PC-3 (cell line): ENCODE data around the gene ADAP2. TPM values are rescaled to one million over a fixed set of nuclear protein-coding genes. Genes with fewer than 3 reads are reported as not detected.
"Not testable (repeated sequence)": the region's sequence is repeated elsewhere in the genome, so short reads cannot be mapped to it uniquely, and the experiment has no call there.

Experiments used
- ATAC-seq: fragments of 200-7000 bp; cut with Tn5 transposase; 2 replicates; pipeline ENCODE4 v1.9.1; 2020; ENCODE audit warnings: mild to moderate bottlenecking, moderate library complexity
- BruUV-seq: library from RNA; stranded (reverse); fragments of 400-500 nt; replicated peaks from 2 replicates; lab custom pipeline; 2021; lab: Mats Ljungman, UMichigan
- CTCF ChIA-PET: fragments of 300-600 bp; sonication (Branson Sonifier 250); formaldehyde crosslinking; loops from one replicate; lab custom pipeline; 2022; ENCODE audit warnings: antibody characterized with exemption; lab: Charles Lee
- POLR2A ChIA-PET: fragments of 300-600 bp; sonication (Branson Sonifier 250); formaldehyde crosslinking; loops from one replicate; lab custom pipeline; 2022; ENCODE audit warnings: antibody characterized with exemption; ENCODE audit not compliant: unreplicated experiment; lab: Charles Lee
- DNase-seq: peaks from one replicate; pipeline ENCODE4 v3.0.0-alpha.2; 2015
- H2AFZ ChIP-seq: fragments of 300-600 bp; sonication (generic); 2 replicates; pipeline ENCODE4 v1.6.0; 2016; ENCODE audit warnings: antibody characterized with exemption, low read length
- H3F3A ChIP-seq: fragments of 300-600 bp; sonication (generic); one replicate; pipeline ENCODE4 v1.6.0; 2017; ENCODE audit warnings: antibody characterized with exemption, low read length, control low read depth, mild to moderate bottlenecking; ENCODE audit not compliant: unreplicated experiment
- H3K27ac ChIP-seq: fragments of 300-600 bp; sonication (generic); 2 replicates; pipeline ENCODE4 v1.5.1; 2016; ENCODE audit warnings: mild to moderate bottlenecking, low read length
- H3K27me3 ChIP-seq: fragments of 300-600 bp; sonication (generic); 2 replicates; pipeline ENCODE4 v1.6.1; 2016; ENCODE audit warnings: low read length, mixed read lengths
- H3K36me3 ChIP-seq: fragments of 300-600 bp; sonication (generic); 2 replicates; pipeline ENCODE4 v1.6.1; 2016; ENCODE audit warnings: low read depth, mixed run types, low read length, mixed read lengths
- H3K4me1 ChIP-seq: fragments of 300-600 bp; sonication (generic); 2 replicates; pipeline ENCODE4 v1.5.1; 2016; ENCODE audit warnings: low read length; ENCODE audit not compliant: insufficient read depth
- H3K4me2 ChIP-seq: fragments of 300-600 bp; sonication (generic); 2 replicates; pipeline ENCODE4 v1.6.0; 2016; ENCODE audit warnings: low read length
- H3K4me3 ChIP-seq: fragments of 300-600 bp; sonication (generic); 2 replicates; pipeline ENCODE4 v1.5.1; 2016; ENCODE audit warnings: mild to moderate bottlenecking, low read length, mixed read lengths
- H3K79me2 ChIP-seq: fragments of 300-600 bp; sonication (generic); 2 replicates; pipeline ENCODE4 v1.6.1; 2017; ENCODE audit warnings: low read length, mixed read lengths
- H3K9ac ChIP-seq: fragments of 300-600 bp; sonication (generic); 2 replicates; pipeline ENCODE4 v1.6.0; 2016; ENCODE audit warnings: mild to moderate bottlenecking, low read length
- H3K9me2 ChIP-seq: fragments of 300-600 bp; sonication (generic); replicated peaks from 2 replicates; pipeline ENCODE4 v1.6.1; 2016; ENCODE audit warnings: mixed run types, low read length, mixed read lengths
- H3K9me3 ChIP-seq: fragments of 300-600 bp; sonication (generic); 2 replicates; pipeline ENCODE4 v1.6.1; 2016; ENCODE audit warnings: low read length, mixed read lengths
- H4K20me1 ChIP-seq: fragments of 300-600 bp; sonication (generic); 2 replicates; pipeline ENCODE4 v1.6.1; 2016; ENCODE audit warnings: low read length, mixed read lengths
- CTCF ChIP-seq: fragments of 300-600 bp; sonication (generic); conservative IDR thresholded peaks from 2 replicates; pipeline ENCODE4 v1.5.1; 2017; ENCODE audit warnings: antibody characterized with exemption, low read depth, mild to moderate bottlenecking, low read length
- EZH2 ChIP-seq: fragments of 300-600 bp; sonication (generic); IDR thresholded peaks from one replicate; pipeline ENCODE4 v1.6.1; 2017; ENCODE audit warnings: antibody characterized with exemption, mild to moderate bottlenecking, low read length; ENCODE audit not compliant: unreplicated experiment
- EZH2phosphoT487 ChIP-seq: fragments of 300-600 bp; sonication (generic); IDR thresholded peaks from 2 replicates; pipeline ENCODE4 v1.6.1; 2018; ENCODE audit warnings: mild to moderate bottlenecking, antibody characterized with exemption, low read length, borderline replicate concordance
- intact Hi-C: fragments of 100-400 bp; cut with micrococcal nuclease; formaldehyde crosslinking; loops from 2 replicates; pipeline ENCODE4 v1.9.0; 2023
- total RNA-seq: library from RNA; depleted of rRNA; stranded (reverse); fragments of >200 nt; gene quantifications from 2 replicates; pipeline ENCODE4 v1.2.3, GENCODE V29; 2014

Gene ADAP2
- total RNA-seq, 1 experiment from 2014 or later, result 2.5 TPM

GRCh38 chr17:30928584-30928983, 6.8 kb downstream of the ADAP2 start:
- H3K4me2 ChIP-seq, result no peak overlapping the region
- H3K9ac ChIP-seq, result no peak overlapping the region
- H3K4me3 ChIP-seq, result no peak overlapping the region
- no peaks in the 10 kb centered on the region for H4K20me1 ChIP-seq
- no peaks in the 10 kb centered on the region for H3F3A ChIP-seq
- H2AFZ ChIP-seq, result no peak overlapping the region
- ATAC-seq, result no peak
- TF ChIP-seq EZH2phosphoT487 (no peak), CTCF (no peak), EZH2 (no peak)
- no peaks in the 10 kb centered on the region for H3K27me3 ChIP-seq
- H3K9me2 ChIP-seq, result no peaks in the 10 kb centered on the region
- BruUV-seq, result no TSS peak
- no peaks in the 10 kb centered on the region for H3K79me2 ChIP-seq
- no peaks in the 10 kb centered on the region for H3K36me3 ChIP-seq
- DNase-seq, result no peak
- POLR2A ChIA-PET, result no interaction called here
- no peaks in the 10 kb centered on the region for H3K9me3 ChIP-seq
- intact Hi-C loops, result no loop called here
- CTCF ChIA-PET, result no interaction called here
- H3K27ac ChIP-seq, result no peak overlapping the region
- no peaks in the 10 kb centered on the region for H3K4me1 ChIP-seq

- H4K20me1 ChIP-seq, result no peaks in the 10 kb centered on the region
- POLR2A ChIA-PET, result no interaction called here
- H3K27me3 ChIP-seq, result no peaks in the 10 kb centered on the region
- H3K9ac ChIP-seq, result no peak overlapping the region
- no peak overlapping the region for H3K4me3 ChIP-seq
- intact Hi-C loops, result no loop called here
- CTCF ChIA-PET, result no interaction called here
- no peaks in the 10 kb centered on the region for H3K9me2 ChIP-seq
- no peak for DNase-seq
- H3K9me3 ChIP-seq, result no peaks in the 10 kb centered on the region
- no peak for TF ChIP-seq CTCF
- no peaks in the 10 kb centered on the region for H3K36me3 ChIP-seq
- no peak for ATAC-seq
- H3K27ac ChIP-seq, result no peak overlapping the region
- H2AFZ ChIP-seq, result no peak overlapping the region
- H3K4me1 ChIP-seq, result no peaks in the 10 kb centered on the region
- H3K79me2 ChIP-seq, result no peaks in the 10 kb centered on the region
- H3F3A ChIP-seq, result no peaks in the 10 kb centered on the region
- H3K4me2 ChIP-seq, result no peak overlapping the region
- no TSS peak for BruUV-seq
Measured at GRCh38 chr17:30929081-30929633, 7.4 kb downstream of the ADAP2 start.

- H3K9me3 ChIP-seq, H3K9ac ChIP-seq, intact Hi-C loops, H3F3A ChIP-seq, H3K4me1 ChIP-seq, POLR2A ChIA-PET, H3K9me2 ChIP-seq, H4K20me1 ChIP-seq, H3K36me3 ChIP-seq, H3K4me2 ChIP-seq, CTCF ChIA-PET, DNase-seq, H3K79me2 ChIP-seq, H3K4me3 ChIP-seq, H3K27ac ChIP-seq, H2AFZ ChIP-seq, ATAC-seq, H3K27me3 ChIP-seq, BruUV-seq: not testable (repeated sequence)
Measured at GRCh38 chr17:30929861-30930260, 8.1 kb downstream of the ADAP2 start.
